GM12878 (cell line): ENCODE data around the gene CEP135. TPM values are rescaled to one million over a fixed set of nuclear protein-coding genes. Genes with fewer than 3 reads are reported as not detected.

Experiments
- BACH1 ChIP-seq: fragments of 450-650 bp; IDR thresholded peaks from 2 replicates; pipeline ENCODE4 v1.6.1; 2017; ENCODE audit warnings: mild to moderate bottlenecking, borderline replicate concordance
- BRCA1 ChIP-seq: IDR thresholded peaks from 2 replicates; pipeline ENCODE4 v1.6.1; 2011; ENCODE audit warnings: low read depth, low read length, improper control_type of control experiment
- EED ChIP-seq: sonication (generic); IDR thresholded peaks from 2 replicates; pipeline ENCODE4 v1.6.1; 2016; ENCODE audit warnings: antibody characterized with exemption, low read depth
- EGR1 ChIP-seq, 2 experiments: IDR thresholded peaks; 1 replicate in 1 of 2; 2 replicates in 1 of 2; pipeline ENCODE4 v1.6.1; 2011 to 2012; ENCODE audit warnings: low read depth in 2 of 2, low read length in 2 of 2, borderline replicate concordance in 1 of 2, mild to moderate bottlenecking in 1 of 2, moderate library complexity in 1 of 2
- FOS ChIP-seq: IDR thresholded peaks from 3 replicates; pipeline ENCODE4 v1.6.1; 2011; ENCODE audit warnings: borderline replicate concordance; ENCODE audit not compliant: insufficient read length; ENCODE audit errors: extremely low read depth
- KDM1A ChIP-seq: fragments of 200-600 bp; sonication (generic); IDR thresholded peaks from 2 replicates; pipeline ENCODE4 v1.6.1; 2016; ENCODE audit warnings: borderline replicate concordance
- MTA2 ChIP-seq: fragments of 450-650 bp; IDR thresholded peaks from 2 replicates; pipeline ENCODE4 v1.6.1; 2016; ENCODE audit warnings: low read depth, mild to moderate bottlenecking, moderate library complexity
- PAX5 ChIP-seq: IDR thresholded peaks from 2 replicates; pipeline ENCODE4 v1.6.1; 2011; ENCODE audit warnings: low read depth, low read length, borderline replicate concordance
- RUNX3 ChIP-seq: IDR thresholded peaks from 2 replicates; pipeline ENCODE4 v1.6.1; 2012; ENCODE audit warnings: low read length, inconsistent platforms
- TCF12 ChIP-seq: IDR thresholded peaks from 2 replicates; pipeline ENCODE4 v1.6.1; 2011; ENCODE audit warnings: low read depth, mild to moderate bottlenecking, low read length
- TCF3 ChIP-seq: IDR thresholded peaks from 2 replicates; pipeline ENCODE4 v1.6.1; 2012; ENCODE audit warnings: low read depth, mild to moderate bottlenecking, low read length, borderline replicate concordance; ENCODE audit not compliant: insufficient read depth
- WRNIP1 ChIP-seq: IDR thresholded peaks from 2 replicates; pipeline ENCODE4 v1.6.1; 2011; ENCODE audit warnings: low read depth, low read length, improper control_type of control experiment, borderline replicate concordance
- ZNF274 ChIP-seq: IDR thresholded peaks from one replicate; pipeline ENCODE4 v1.8.0; 2011; ENCODE audit not compliant: insufficient read length, insufficient read depth
- polyA plus RNA-seq, 11 experiments: library from polyadenylated mRNA; depleted of rRNA in 4 of 11; unstranded in 6 of 11; stranded (reverse) in 5 of 11; fragments of >200 nt; fragmentation: Nextera tagmentation in 4 of 11; fragmentation: Illumina TruSeq in 1 of 11; extraction: Ambion mirVana in 4 of 11; extraction: Trizol in 1 of 11; gene quantifications; 1 replicate in 1 of 11; 2 replicates in 10 of 11; pipeline versions ENCODE4 v1.2.1 to v1.2.3, GENCODE V29; 2011 to 2016; ENCODE audit warnings: inconsistent platforms in 2 of 11, missing spikeins in 2 of 11, low read depth in 1 of 11
- total RNA-seq, 4 experiments: library from RNA; depleted of rRNA in 3 of 4; stranded (reverse); fragments of >200 nt in 3 of 4; fragmentation: Illumina TruSeq in 1 of 4; extraction: Trizol in 1 of 4; gene quantifications; 2 replicates each; pipeline versions ENCODE4 v1.2.1 to v1.2.3, GENCODE V29; 2013 to 2021
- TF ChIP-seq, protein P1 (sequence below): fragments of 450-650 bp; IDR thresholded peaks from 2 replicates; pipeline ENCODE4 v1.6.1; 2016; ENCODE audit warnings: mild to moderate bottlenecking, moderate library complexity, borderline replicate concordance
- TF ChIP-seq, protein P2 (sequence below): IDR thresholded peaks from 2 replicates; pipeline ENCODE4 v1.6.1; 2011; ENCODE audit warnings: low read depth, mild to moderate bottlenecking, low read length, moderate library complexity, borderline replicate concordance; ENCODE audit errors: extremely low read depth
- TF ChIP-seq, protein P3 (sequence below): IDR thresholded peaks from 2 replicates; pipeline ENCODE4 v1.6.1; 2012; ENCODE audit warnings: mild to moderate bottlenecking, low read depth, low read length
- TF ChIP-seq, protein P4 (sequence below), 3 experiments: IDR thresholded peaks in 2 of 3; conservative IDR thresholded peaks in 1 of 3; 2 replicates each; pipeline ENCODE4 v1.5.1; 2011; ENCODE audit warnings: low read depth in 3 of 3, low read length in 3 of 3, mild to moderate bottlenecking in 3 of 3, control low read depth in 2 of 3, moderate library complexity in 2 of 3, inconsistent platforms in 1 of 3, mixed read lengths in 1 of 3; ENCODE audit not compliant: control insufficient read depth in 2 of 3, insufficient read depth in 1 of 3; ENCODE audit errors: extremely low read depth in 1 of 3
- TF ChIP-seq, protein P5 (sequence below): fragments of 450-650 bp; IDR thresholded peaks from 2 replicates; pipeline ENCODE4 v1.6.1; 2016; ENCODE audit warnings: mild to moderate bottlenecking

CEP135 gene
- total and polyA plus RNA-seq, 10 of the 15 experiments (the other 5 are each of a cell fraction or from before 2014, with no cell fraction given) = 2.9 to 13.6 (median 10.1) TPM

DNA sequence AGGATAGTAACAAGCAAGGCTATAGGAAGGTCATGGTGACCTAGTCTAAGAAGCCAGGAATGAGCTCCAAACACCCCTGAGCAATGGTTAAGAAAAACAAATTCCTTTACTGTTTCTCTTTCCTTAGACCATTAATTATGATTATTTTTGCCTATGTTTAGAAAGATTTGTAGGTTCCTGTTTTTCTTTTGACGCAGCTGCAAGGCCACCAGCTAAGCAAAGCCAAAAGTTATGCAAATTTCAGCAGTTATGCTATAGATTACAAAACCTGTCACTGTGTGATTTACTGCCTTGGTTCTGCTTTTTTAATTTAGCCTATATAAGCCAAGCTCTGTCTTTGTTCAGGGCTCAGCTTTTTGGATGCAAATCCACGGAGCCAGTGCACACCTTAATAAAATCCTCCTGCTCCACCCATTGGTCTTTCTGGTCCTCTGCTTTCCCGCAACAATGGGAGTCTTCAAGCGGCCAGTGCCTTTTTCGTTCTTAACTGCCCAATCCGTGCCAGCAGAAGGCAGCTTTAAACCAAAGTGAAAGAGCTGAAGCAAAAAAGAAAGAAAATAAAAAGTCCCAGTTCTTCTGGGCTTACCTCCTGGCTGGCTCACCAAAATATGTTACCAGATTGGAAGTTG lies 1.4 kb upstream of the CEP135 start (continued):
- TF ChIP-seq, protein P1, sequence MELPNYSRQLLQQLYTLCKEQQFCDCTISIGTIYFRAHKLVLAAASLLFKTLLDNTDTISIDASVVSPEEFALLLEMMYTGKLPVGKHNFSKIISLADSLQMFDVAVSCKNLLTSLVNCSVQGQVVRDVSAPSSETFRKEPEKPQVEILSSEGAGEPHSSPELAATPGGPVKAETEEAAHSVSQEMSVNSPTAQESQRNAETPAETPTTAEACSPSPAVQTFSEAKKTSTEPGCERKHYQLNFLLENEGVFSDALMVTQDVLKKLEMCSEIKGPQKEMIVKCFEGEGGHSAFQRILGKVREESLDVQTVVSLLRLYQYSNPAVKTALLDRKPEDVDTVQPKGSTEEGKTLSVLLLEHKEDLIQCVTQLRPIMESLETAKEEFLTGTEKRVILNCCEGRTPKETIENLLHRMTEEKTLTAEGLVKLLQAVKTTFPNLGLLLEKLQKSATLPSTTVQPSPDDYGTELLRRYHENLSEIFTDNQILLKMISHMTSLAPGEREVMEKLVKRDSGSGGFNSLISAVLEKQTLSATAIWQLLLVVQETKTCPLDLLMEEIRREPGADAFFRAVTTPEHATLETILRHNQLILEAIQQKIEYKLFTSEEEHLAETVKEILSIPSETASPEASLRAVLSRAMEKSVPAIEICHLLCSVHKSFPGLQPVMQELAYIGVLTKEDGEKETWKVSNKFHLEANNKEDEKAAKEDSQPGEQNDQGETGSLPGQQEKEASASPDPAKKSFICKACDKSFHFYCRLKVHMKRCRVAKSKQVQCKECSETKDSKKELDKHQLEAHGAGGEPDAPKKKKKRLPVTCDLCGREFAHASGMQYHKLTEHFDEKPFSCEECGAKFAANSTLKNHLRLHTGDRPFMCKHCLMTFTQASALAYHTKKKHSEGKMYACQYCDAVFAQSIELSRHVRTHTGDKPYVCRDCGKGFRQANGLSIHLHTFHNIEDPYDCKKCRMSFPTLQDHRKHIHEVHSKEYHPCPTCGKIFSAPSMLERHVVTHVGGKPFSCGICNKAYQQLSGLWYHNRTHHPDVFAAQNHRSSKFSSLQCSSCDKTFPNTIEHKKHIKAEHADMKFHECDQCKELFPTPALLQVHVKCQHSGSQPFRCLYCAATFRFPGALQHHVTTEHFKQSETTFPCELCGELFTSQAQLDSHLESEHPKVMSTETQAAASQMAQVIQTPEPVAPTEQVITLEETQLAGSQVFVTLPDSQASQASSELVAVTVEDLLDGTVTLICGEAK = peak; percentile 47; the same call in 1 of the 2 replicates
- TF ChIP-seq KDM1A = no peak
- no peak for TF ChIP-seq FOS
- TF ChIP-seq BACH1 = no peak
- peak; percentile 47; the same call in 1 of the 2 replicates for TF ChIP-seq RUNX3
- TF ChIP-seq TCF3 = no peak
- TF ChIP-seq, protein P2, sequence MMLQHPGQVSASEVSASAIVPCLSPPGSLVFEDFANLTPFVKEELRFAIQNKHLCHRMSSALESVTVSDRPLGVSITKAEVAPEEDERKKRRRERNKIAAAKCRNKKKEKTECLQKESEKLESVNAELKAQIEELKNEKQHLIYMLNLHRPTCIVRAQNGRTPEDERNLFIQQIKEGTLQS = no peak
- TF ChIP-seq MTA2 = peak; percentile 57; the same call in 1 of the 2 replicates
- no peak for TF ChIP-seq EGR1 (IDR thresholded peaks at IDR 0.05; ENCODE audit: borderline replicate concordance in 1 of 2, low read depth in 2 of 2, low read length in 2 of 2)
- TF ChIP-seq WRNIP1 = no peak
- TF ChIP-seq TCF12 = no peak
- TF ChIP-seq BRCA1 = no peak
- TF ChIP-seq EED = no peak
- TF ChIP-seq ZNF274 = no peak
- TF ChIP-seq, protein P3, sequence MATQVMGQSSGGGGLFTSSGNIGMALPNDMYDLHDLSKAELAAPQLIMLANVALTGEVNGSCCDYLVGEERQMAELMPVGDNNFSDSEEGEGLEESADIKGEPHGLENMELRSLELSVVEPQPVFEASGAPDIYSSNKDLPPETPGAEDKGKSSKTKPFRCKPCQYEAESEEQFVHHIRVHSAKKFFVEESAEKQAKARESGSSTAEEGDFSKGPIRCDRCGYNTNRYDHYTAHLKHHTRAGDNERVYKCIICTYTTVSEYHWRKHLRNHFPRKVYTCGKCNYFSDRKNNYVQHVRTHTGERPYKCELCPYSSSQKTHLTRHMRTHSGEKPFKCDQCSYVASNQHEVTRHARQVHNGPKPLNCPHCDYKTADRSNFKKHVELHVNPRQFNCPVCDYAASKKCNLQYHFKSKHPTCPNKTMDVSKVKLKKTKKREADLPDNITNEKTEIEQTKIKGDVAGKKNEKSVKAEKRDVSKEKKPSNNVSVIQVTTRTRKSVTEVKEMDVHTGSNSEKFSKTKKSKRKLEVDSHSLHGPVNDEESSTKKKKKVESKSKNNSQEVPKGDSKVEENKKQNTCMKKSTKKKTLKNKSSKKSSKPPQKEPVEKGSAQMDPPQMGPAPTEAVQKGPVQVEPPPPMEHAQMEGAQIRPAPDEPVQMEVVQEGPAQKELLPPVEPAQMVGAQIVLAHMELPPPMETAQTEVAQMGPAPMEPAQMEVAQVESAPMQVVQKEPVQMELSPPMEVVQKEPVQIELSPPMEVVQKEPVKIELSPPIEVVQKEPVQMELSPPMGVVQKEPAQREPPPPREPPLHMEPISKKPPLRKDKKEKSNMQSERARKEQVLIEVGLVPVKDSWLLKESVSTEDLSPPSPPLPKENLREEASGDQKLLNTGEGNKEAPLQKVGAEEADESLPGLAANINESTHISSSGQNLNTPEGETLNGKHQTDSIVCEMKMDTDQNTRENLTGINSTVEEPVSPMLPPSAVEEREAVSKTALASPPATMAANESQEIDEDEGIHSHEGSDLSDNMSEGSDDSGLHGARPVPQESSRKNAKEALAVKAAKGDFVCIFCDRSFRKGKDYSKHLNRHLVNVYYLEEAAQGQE = no peak
- TF ChIP-seq, protein P4, sequence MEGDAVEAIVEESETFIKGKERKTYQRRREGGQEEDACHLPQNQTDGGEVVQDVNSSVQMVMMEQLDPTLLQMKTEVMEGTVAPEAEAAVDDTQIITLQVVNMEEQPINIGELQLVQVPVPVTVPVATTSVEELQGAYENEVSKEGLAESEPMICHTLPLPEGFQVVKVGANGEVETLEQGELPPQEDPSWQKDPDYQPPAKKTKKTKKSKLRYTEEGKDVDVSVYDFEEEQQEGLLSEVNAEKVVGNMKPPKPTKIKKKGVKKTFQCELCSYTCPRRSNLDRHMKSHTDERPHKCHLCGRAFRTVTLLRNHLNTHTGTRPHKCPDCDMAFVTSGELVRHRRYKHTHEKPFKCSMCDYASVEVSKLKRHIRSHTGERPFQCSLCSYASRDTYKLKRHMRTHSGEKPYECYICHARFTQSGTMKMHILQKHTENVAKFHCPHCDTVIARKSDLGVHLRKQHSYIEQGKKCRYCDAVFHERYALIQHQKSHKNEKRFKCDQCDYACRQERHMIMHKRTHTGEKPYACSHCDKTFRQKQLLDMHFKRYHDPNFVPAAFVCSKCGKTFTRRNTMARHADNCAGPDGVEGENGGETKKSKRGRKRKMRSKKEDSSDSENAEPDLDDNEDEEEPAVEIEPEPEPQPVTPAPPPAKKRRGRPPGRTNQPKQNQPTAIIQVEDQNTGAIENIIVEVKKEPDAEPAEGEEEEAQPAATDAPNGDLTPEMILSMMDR (IDR thresholded peaks at IDR 0.05 in 2 of 3, conservative IDR thresholded peaks at IDR 0.05 in 1 of 3; ENCODE audit: control insufficient read depth in 2 of 3, extremely low read depth in 1 of 3, insufficient read depth in 1 of 3, low read depth in 3 of 3, low read length in 3 of 3) = peak in 1 of 3 experiments; percentile 5; a peak in 1 of 6 replicates
- TF ChIP-seq PAX5 = no peak
- TF ChIP-seq, protein P5, sequence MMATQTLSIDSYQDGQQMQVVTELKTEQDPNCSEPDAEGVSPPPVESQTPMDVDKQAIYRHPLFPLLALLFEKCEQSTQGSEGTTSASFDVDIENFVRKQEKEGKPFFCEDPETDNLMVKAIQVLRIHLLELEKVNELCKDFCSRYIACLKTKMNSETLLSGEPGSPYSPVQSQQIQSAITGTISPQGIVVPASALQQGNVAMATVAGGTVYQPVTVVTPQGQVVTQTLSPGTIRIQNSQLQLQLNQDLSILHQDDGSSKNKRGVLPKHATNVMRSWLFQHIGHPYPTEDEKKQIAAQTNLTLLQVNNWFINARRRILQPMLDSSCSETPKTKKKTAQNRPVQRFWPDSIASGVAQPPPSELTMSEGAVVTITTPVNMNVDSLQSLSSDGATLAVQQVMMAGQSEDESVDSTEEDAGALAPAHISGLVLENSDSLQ = peak; percentile 94
